PC-3 (cell line): ENCODE results near the gene GRIN3A. TPM values are rescaled to one million over a fixed set of nuclear protein-coding genes. Genes with fewer than 3 reads are reported as not detected.
A peak's percentile ranks its signal among the peaks of the same experiment; 100 is the strongest.
"Not testable (repeated sequence)": the region's sequence is repeated elsewhere in the genome, so short reads cannot be mapped to it uniquely, and the experiment has no call there.

Source experiments
- ATAC-seq: fragments of 200-7000 bp; cut with Tn5 transposase; 2 replicates; pipeline ENCODE4 v1.9.1; 2020; ENCODE audit warnings: mild to moderate bottlenecking, moderate library complexity
- BruUV-seq: library from RNA; stranded (reverse); fragments of 400-500 nt; replicated peaks from 2 replicates; lab custom pipeline; 2021; lab: Mats Ljungman, UMichigan
- CTCF ChIA-PET: fragments of 300-600 bp; sonication (Branson Sonifier 250); formaldehyde crosslinking; loops from one replicate; lab custom pipeline; 2022; ENCODE audit warnings: antibody characterized with exemption; lab: Charles Lee
- POLR2A ChIA-PET: fragments of 300-600 bp; sonication (Branson Sonifier 250); formaldehyde crosslinking; loops from one replicate; lab custom pipeline; 2022; ENCODE audit warnings: antibody characterized with exemption; ENCODE audit not compliant: unreplicated experiment; lab: Charles Lee
- DNase-seq: peaks from one replicate; pipeline ENCODE4 v3.0.0-alpha.2; 2015
- H2AFZ ChIP-seq: fragments of 300-600 bp; sonication (generic); 2 replicates; pipeline ENCODE4 v1.6.0; 2016; ENCODE audit warnings: antibody characterized with exemption, low read length
- H3F3A ChIP-seq: fragments of 300-600 bp; sonication (generic); one replicate; pipeline ENCODE4 v1.6.0; 2017; ENCODE audit warnings: antibody characterized with exemption, low read length, control low read depth, mild to moderate bottlenecking; ENCODE audit not compliant: unreplicated experiment
- H3K27ac ChIP-seq: fragments of 300-600 bp; sonication (generic); 2 replicates; pipeline ENCODE4 v1.5.1; 2016; ENCODE audit warnings: mild to moderate bottlenecking, low read length
- H3K27me3 ChIP-seq: fragments of 300-600 bp; sonication (generic); 2 replicates; pipeline ENCODE4 v1.6.1; 2016; ENCODE audit warnings: low read length, mixed read lengths
- H3K36me3 ChIP-seq: fragments of 300-600 bp; sonication (generic); 2 replicates; pipeline ENCODE4 v1.6.1; 2016; ENCODE audit warnings: low read depth, mixed run types, low read length, mixed read lengths
- H3K4me1 ChIP-seq: fragments of 300-600 bp; sonication (generic); 2 replicates; pipeline ENCODE4 v1.5.1; 2016; ENCODE audit warnings: low read length; ENCODE audit not compliant: insufficient read depth
- H3K4me2 ChIP-seq: fragments of 300-600 bp; sonication (generic); 2 replicates; pipeline ENCODE4 v1.6.0; 2016; ENCODE audit warnings: low read length
- H3K4me3 ChIP-seq: fragments of 300-600 bp; sonication (generic); 2 replicates; pipeline ENCODE4 v1.5.1; 2016; ENCODE audit warnings: mild to moderate bottlenecking, low read length, mixed read lengths
- H3K79me2 ChIP-seq: fragments of 300-600 bp; sonication (generic); 2 replicates; pipeline ENCODE4 v1.6.1; 2017; ENCODE audit warnings: low read length, mixed read lengths
- H3K9ac ChIP-seq: fragments of 300-600 bp; sonication (generic); 2 replicates; pipeline ENCODE4 v1.6.0; 2016; ENCODE audit warnings: mild to moderate bottlenecking, low read length
- H3K9me2 ChIP-seq: fragments of 300-600 bp; sonication (generic); replicated peaks from 2 replicates; pipeline ENCODE4 v1.6.1; 2016; ENCODE audit warnings: mixed run types, low read length, mixed read lengths
- H3K9me3 ChIP-seq: fragments of 300-600 bp; sonication (generic); 2 replicates; pipeline ENCODE4 v1.6.1; 2016; ENCODE audit warnings: low read length, mixed read lengths
- H4K20me1 ChIP-seq: fragments of 300-600 bp; sonication (generic); 2 replicates; pipeline ENCODE4 v1.6.1; 2016; ENCODE audit warnings: low read length, mixed read lengths
- EZH2 ChIP-seq: fragments of 300-600 bp; sonication (generic); IDR thresholded peaks from one replicate; pipeline ENCODE4 v1.6.1; 2017; ENCODE audit warnings: antibody characterized with exemption, mild to moderate bottlenecking, low read length; ENCODE audit not compliant: unreplicated experiment
- EZH2phosphoT487 ChIP-seq: fragments of 300-600 bp; sonication (generic); IDR thresholded peaks from 2 replicates; pipeline ENCODE4 v1.6.1; 2018; ENCODE audit warnings: mild to moderate bottlenecking, antibody characterized with exemption, low read length, borderline replicate concordance
- intact Hi-C: fragments of 100-400 bp; cut with micrococcal nuclease; formaldehyde crosslinking; loops from 2 replicates; pipeline ENCODE4 v1.9.0; 2023
- total RNA-seq: library from RNA; depleted of rRNA; stranded (reverse); fragments of >200 nt; gene quantifications from 2 replicates; pipeline ENCODE4 v1.2.3, GENCODE V29; 2014
- TF ChIP-seq, protein P1 (sequence below): fragments of 300-600 bp; sonication (generic); conservative IDR thresholded peaks from 2 replicates; pipeline ENCODE4 v1.5.1; 2017; ENCODE audit warnings: antibody characterized with exemption, low read depth, mild to moderate bottlenecking, low read length

GRIN3A gene
- total RNA-seq, 1 experiment from 2014 or later: not detected

DNA sequence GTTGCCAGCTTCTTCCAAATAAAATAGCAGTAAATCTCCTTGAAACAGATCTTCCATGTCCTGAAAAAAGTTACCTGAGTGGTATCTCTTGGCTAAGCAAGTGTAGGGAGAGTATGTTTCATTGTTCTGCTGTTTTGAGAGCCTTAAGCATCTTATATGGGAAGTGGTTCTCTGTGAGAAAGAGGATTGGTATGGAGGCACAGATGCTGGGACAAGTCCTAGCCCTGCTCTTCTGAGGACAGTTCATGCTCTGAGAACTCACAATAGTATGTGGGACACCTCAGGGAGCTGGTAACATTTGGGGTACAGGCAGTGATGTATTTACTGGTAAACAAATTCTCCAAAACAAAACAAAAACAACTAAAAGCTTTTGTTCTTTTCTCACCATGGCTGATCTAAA, 145.7 kb downstream of the GRIN3A start:
- H3K36me3 ChIP-seq: no peaks in the 10 kb centered on the region
- ATAC-seq (no peak), DNase-seq (no peak)
- H3K4me3 ChIP-seq: no peak overlapping the region
- no peaks in the 10 kb centered on the region for H3K79me2 ChIP-seq
- ChIA-PET POLR2A (no interaction called here), CTCF (no interaction called here)
- no peak overlapping the region for H3K4me2 ChIP-seq
- H3K9ac ChIP-seq: no peak overlapping the region
- intact Hi-C loops: no loop called here
- H4K20me1 ChIP-seq: no peaks in the 10 kb centered on the region
- BruUV-seq: no TSS peak
- H2AFZ ChIP-seq: no peak overlapping the region
- peaks cover 12% of the 10 kb centered on the region; the same call in 1 of the 2 replicates for H3K27me3 ChIP-seq
- H3K9me3 ChIP-seq: no peaks in the 10 kb centered on the region
- TF ChIP-seq EZH2phosphoT487 (no peak), EZH2 (no peak)
- TF ChIP-seq, protein P1, sequence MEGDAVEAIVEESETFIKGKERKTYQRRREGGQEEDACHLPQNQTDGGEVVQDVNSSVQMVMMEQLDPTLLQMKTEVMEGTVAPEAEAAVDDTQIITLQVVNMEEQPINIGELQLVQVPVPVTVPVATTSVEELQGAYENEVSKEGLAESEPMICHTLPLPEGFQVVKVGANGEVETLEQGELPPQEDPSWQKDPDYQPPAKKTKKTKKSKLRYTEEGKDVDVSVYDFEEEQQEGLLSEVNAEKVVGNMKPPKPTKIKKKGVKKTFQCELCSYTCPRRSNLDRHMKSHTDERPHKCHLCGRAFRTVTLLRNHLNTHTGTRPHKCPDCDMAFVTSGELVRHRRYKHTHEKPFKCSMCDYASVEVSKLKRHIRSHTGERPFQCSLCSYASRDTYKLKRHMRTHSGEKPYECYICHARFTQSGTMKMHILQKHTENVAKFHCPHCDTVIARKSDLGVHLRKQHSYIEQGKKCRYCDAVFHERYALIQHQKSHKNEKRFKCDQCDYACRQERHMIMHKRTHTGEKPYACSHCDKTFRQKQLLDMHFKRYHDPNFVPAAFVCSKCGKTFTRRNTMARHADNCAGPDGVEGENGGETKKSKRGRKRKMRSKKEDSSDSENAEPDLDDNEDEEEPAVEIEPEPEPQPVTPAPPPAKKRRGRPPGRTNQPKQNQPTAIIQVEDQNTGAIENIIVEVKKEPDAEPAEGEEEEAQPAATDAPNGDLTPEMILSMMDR: no peak
- H3F3A ChIP-seq: no peaks in the 10 kb centered on the region
- H3K27ac ChIP-seq: no peak overlapping the region
- peaks cover 3% of the 10 kb centered on the region; the same call in 1 of the 2 replicates for H3K4me1 ChIP-seq
- no peaks in the 10 kb centered on the region for H3K9me2 ChIP-seq

DNA sequence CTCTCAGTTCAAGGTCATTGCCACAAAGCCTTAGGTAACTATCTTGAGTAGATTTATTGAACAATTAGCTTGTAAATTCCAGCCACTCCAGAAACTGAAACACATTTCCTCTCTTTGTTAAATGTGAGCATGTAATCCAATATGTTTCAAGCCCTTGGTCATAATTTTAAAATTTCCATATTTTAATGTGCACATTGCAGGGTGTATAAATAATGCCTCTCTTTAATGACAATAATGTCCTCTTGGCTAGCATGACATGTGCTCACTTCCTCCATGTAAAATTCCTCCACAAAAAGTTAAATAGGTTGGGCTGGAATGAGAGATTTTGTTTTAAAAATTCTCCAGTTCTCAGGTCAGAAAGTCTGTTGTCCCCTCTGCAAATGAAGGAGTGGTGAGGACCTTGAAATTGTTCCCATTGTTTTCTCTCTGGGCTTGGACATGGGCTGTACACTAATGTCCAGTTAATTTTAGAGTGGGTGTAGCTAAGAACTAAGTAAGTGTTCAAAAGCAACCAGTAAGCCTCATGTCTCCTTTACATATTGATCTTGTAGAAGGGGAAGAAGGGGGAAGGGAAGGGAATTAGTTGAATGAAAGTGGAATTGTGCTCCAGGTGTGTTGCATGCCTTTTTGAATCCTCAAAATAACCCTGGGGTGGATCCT, 146.5 kb downstream of the GRIN3A start:
- intact Hi-C loops: no loop called here
- H3K4me3 ChIP-seq: no peak overlapping the region
- no peaks in the 10 kb centered on the region for H3F3A ChIP-seq
- no TSS peak for BruUV-seq
- no peak overlapping the region for H2AFZ ChIP-seq
- no peak for ATAC-seq
- no peaks in the 10 kb centered on the region for H4K20me1 ChIP-seq
- no peak overlapping the region for H3K27ac ChIP-seq
- TF ChIP-seq, protein P1: no peak
- TF ChIP-seq EZH2phosphoT487 (no peak), EZH2 (no peak)
- no peaks in the 10 kb centered on the region for H3K36me3 ChIP-seq
- peaks cover 3% of the 10 kb centered on the region; the same call in 1 of the 2 replicates for H3K4me1 ChIP-seq
- H3K9ac ChIP-seq: no peak overlapping the region
- H3K79me2 ChIP-seq: no peaks in the 10 kb centered on the region
- no peaks in the 10 kb centered on the region for H3K9me2 ChIP-seq
- peaks cover 12% of the 10 kb centered on the region; the same call in 1 of the 2 replicates for H3K27me3 ChIP-seq
- CTCF ChIA-PET: no interaction called here
- POLR2A ChIA-PET: no interaction called here
- no peak overlapping the region for H3K4me2 ChIP-seq
- H3K9me3 ChIP-seq: no peaks in the 10 kb centered on the region
- DNase-seq: no peak

DNA sequence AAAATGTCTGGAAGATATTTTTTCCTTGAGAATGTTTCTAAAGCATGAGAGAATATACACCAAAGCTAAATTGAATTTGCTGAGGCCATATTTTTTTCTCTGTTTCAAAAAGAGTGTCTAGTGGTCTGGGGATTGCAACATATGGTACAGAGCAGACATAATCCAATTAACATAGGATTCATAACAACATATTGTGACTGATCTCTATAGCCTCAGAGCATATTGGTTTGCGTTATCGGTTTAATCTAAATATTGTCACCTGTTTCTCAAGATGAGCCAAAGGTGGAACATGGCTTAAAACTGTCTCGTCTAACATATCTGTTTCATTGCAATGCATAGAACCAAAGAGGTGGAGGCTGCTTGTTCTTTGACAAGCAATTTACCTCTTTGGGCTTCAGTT, 147.5 kb downstream of the GRIN3A start:
- Histone ChIP-seq H2AFZ (no peak overlapping the region), H4K20me1 (no peaks in the 10 kb centered on the region), H3K9me2 (no peaks in the 10 kb centered on the region), H3K79me2 (no peaks in the 10 kb centered on the region), H3K36me3 (no peaks in the 10 kb centered on the region), H3K4me1 (peaks cover 3% of the 10 kb centered on the region; the same call in 1 of the 2 replicates), H3K27ac (no peak overlapping the region), H3F3A (no peaks in the 10 kb centered on the region), H3K9me3 (no peaks in the 10 kb centered on the region), H3K27me3 (peaks cover 7% of the 10 kb centered on the region; the same call in 1 of the 2 replicates), H3K9ac (no peak overlapping the region), H3K4me2 (no peak overlapping the region), H3K4me3 (no peak overlapping the region)
- ATAC-seq (no peak), DNase-seq (no peak)
- no peak for TF ChIP-seq EZH2phosphoT487
- POLR2A ChIA-PET: no interaction called here
- CTCF ChIA-PET: no interaction called here
- no TSS peak for BruUV-seq
- intact Hi-C loops: no loop called here

DNA sequence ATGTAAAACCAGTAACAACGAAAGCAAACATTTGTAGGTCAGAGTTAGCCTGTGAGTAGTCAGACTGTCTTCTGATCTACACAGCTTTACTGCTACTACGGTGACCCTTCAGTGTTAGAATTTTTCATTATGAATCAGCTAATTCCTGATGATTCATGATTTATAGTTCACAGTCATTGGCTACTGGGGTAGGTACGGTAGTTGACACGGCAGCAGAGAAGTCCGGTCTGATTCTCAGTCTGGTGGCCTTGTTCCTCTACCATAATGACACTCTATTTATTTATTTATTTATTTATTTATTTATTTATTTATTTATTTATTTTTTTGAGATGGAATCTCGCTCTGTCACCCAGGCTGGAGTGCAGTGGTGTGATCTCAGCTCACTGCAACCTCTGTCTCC, 148.4 kb downstream of the GRIN3A start:
- peak; percentile 59 for DNase-seq
- not testable (repeated sequence) for H4K20me1 ChIP-seq

More for the DNA sequence above, 148.4 kb downstream of the GRIN3A start:
- POLR2A ChIA-PET, H3K27ac ChIP-seq, BruUV-seq, H3K79me2 ChIP-seq, H3K27me3 ChIP-seq, H3K9ac ChIP-seq, H3K4me1 ChIP-seq, H3K9me2 ChIP-seq, H3F3A ChIP-seq, intact Hi-C loops, CTCF ChIA-PET, H3K9me3 ChIP-seq, H2AFZ ChIP-seq, H3K4me3 ChIP-seq, H3K4me2 ChIP-seq, H3K36me3 ChIP-seq: not testable (repeated sequence)
- peak; percentile 71 for ATAC-seq
